H7 (cell line): ENCODE data around the gene NODAL. TPM values are rescaled to one million over a fixed set of nuclear protein-coding genes. Genes with fewer than 3 reads are reported as not detected.

ENCODE experiments used
- DNase-seq: peaks from one replicate; pipeline ENCODE4 v3.0.0; 2012
- H3K27me3 ChIP-seq: 2 replicates; pipeline ENCODE4 v1.6.0; 2011; ENCODE audit warnings: mild to moderate bottlenecking, low read length; ENCODE audit not compliant: control insufficient read depth, insufficient read depth
- H3K36me3 ChIP-seq: replicated peaks from 2 replicates; pipeline ENCODE4 v1.5.1; 2011; ENCODE audit warnings: low read length; ENCODE audit not compliant: control insufficient read depth, insufficient read depth
- H3K4me3 ChIP-seq: 2 replicates; pipeline ENCODE4 v1.5.1; 2011; ENCODE audit warnings: low read depth, mild to moderate bottlenecking, control low read depth, low read length, moderate library complexity; ENCODE audit not compliant: insufficient read depth
- total RNA-seq: library from RNA; depleted of rRNA; stranded (reverse); fragments of >200 nt; shearing (Covaris generic); gene quantifications from 2 replicates; pipeline ENCODE4 v1.2.3, GENCODE V29; 2014

Gene NODAL
- total RNA-seq, 1 experiment from 2014 or later = 252 TPM

DNA sequence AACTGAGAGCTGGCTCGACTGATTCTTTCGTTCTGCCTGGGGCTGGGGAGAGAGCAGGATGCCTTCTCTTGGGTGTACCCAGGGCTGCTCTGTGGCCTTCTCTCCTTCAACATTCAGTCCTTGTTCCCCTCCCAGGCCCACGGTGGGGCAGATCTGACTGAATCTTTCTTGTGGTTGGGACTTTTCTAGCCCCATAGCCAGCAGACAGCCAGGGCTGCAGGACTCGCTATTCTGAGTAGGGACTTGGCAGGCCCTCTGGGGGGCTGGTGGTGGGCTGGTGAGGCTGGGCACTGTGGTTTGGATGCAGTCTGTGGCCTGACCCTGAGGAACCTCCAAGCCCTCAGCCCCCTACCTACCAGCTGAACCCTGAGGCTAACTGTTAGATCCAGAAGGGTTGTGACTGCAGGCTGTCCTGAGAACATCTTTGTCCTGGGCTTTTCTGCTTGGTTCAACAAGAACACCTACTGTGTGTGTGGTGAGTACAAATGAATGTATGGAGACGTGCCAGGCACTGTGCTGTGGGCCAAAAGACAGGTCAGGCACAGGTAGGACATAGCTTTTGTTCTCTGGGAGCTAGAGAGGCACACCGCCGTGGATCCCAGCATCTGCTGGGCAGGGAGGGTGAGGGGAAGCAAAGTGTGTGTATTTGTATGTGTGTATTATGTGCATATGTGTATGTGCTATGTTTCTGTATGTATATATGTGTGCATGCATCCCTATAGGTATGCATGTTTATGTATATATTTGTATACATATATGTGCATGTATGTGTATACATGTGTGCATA is 35.0 kb upstream of the NODAL start:
- DNase-seq = no peak
- H3K36me3 ChIP-seq = no peaks in the 10 kb centered on the region
- no peaks in the 10 kb centered on the region for H3K27me3 ChIP-seq
- H3K4me3 ChIP-seq = no peak overlapping the region

DNA sequence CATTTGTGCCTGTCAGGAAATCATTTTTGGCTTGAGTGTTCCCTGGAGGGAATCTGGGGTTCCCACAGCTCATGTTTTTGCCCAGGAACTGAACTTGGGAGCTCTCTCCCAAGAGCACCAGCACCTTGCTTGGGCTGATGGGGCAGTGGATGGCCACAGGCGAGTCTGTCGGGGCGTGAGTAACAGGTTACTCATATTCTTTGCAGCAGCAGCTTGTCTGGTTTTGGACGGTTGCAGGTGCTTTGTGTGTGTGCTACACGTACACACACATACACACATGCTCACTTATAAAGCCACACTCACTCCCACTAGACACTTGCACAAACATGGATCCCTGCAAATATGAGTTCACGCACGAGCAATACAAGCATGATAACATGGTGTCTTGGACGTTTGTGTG is 34.2 kb upstream of the NODAL start:
- DNase-seq = no peak
- H3K36me3 ChIP-seq = no peaks in the 10 kb centered on the region
- H3K4me3 ChIP-seq = no peak overlapping the region
- H3K27me3 ChIP-seq = no peaks in the 10 kb centered on the region

DNA sequence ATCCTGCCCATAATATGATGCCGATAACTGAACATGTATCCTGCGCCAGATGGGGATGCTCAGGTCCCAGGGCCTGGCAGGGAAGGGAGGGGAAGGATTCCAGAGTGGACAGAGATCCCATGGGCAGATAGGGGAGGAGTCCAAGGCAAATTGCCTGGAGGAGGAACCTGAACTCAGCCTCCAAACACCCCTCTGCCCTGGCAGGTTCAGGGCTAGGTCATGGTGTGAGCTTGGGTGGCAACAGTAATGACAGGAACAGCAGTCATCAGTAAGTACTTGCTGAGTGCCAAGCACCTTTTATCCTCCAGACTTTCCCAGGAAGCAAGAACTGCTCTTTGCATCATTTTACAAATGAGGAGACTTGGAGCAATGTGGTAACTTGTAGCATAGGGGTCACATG is 33.3 kb upstream of the NODAL start:
- no peaks in the 10 kb centered on the region for H3K27me3 ChIP-seq
- H3K4me3 ChIP-seq = no peak overlapping the region
- peak; percentile 21 for DNase-seq
- H3K36me3 ChIP-seq = no peaks in the 10 kb centered on the region

DNA sequence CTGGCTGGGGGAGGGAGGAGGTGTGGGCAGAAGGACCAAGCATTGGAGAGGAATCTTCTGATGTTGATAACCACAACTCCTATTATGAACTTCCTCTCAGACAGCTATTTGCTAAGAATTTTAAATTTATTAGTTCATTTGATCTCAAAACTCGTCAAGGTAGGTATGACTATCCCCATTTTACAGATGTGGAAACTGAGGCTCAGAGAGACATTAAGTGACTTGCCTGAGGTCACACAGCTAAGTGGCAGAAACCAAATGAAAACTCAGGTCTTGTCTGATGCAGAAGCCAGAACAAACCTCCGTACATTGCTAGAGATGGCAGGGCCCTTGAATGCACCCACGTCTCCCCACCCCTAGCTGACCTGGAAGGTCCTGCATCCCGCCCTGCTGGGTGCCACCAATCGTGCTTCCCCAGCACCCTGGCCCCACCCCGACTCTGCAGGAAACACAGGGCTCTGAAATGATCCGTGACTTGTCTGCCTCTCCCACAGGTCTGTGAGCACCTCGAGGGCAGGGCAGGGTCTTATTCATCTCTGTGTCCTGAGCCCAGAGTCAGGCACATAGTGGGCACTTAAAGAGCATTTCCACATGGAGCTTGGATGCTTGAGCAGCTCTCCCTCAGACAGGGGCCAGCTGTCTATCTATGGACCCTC is 31.4 kb upstream of the NODAL start:
- Histone ChIP-seq H3K27me3 (no peaks in the 10 kb centered on the region), H3K36me3 (no peaks in the 10 kb centered on the region), H3K4me3 (no peak overlapping the region)
- DNase-seq = no peak

DNA sequence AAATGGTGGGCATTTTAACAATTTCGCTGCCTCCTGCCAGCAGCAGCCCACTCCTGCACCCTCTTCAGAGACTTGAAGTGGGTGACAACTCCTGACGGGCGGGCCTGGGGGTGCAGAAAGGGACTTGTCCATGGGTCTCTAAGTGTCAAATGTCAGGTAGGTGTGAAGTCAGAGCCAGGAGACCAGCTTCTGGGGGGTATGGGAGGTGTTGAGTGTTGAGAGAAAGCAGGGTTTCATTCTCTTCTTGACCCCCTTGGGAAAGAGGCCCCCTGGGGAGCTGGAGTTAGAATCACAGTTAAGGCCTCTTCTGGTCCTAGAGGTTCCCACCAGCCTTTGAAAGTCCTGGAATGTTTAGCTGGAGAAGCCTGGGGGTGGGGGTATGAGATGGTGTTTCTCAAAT is 25.5 kb upstream of the NODAL start:
- peak; percentile 49 for DNase-seq
- H3K27me3 ChIP-seq = no peaks in the 10 kb centered on the region
- H3K4me3 ChIP-seq = no peak overlapping the region
- no peaks in the 10 kb centered on the region for H3K36me3 ChIP-seq

DNA sequence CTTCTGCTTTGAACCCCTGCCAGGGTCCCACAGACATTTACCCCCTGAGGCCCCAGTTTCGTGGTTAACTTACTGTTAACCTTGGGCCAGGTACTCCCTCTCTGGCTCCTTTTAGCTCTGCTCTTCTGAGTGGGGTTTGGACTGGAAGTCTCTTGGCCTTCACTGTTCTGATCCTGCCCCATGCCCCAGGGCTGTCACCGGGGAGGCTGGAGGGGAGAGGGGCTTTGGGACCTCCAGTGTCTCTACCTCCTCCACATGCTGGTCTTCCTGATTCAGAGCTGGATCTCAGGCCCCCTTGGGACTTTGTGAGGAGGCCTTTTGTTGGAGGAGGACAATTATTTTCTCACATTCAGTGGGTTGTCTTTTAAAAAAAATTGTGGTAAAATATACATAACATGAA is 24.4 kb upstream of the NODAL start:
- H3K4me3 ChIP-seq = no peak overlapping the region
- DNase-seq = no peak

DNA sequence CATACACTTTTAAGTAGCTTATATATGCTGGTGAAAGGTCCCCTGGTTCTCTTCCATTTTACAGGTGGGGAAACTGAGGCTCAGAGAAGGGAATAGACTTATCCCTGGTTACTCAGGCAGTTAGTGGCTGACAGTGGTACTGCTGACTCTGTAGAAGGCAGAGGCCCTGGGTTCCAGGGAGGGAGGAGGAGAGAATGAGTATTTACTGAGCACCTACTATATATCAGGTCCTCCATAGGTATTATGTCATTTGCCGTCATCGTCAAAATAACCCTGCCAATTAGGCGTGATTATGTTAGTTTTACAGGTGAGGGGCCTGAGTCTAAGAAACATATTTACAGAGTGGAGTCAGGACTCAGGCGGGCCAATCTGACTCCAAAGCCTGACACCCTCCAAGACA is 23.8 kb upstream of the NODAL start:
- DNase-seq = no peak
- Histone ChIP-seq H3K27me3 (no peaks in the 10 kb centered on the region; the same call in 1 of the 2 replicates), H3K4me3 (no peak overlapping the region)

More for the DNA sequence above, 24.4 kb upstream of the NODAL start:
- no peaks in the 10 kb centered on the region for H3K36me3 ChIP-seq
- no peaks in the 10 kb centered on the region for H3K27me3 ChIP-seq

DNA sequence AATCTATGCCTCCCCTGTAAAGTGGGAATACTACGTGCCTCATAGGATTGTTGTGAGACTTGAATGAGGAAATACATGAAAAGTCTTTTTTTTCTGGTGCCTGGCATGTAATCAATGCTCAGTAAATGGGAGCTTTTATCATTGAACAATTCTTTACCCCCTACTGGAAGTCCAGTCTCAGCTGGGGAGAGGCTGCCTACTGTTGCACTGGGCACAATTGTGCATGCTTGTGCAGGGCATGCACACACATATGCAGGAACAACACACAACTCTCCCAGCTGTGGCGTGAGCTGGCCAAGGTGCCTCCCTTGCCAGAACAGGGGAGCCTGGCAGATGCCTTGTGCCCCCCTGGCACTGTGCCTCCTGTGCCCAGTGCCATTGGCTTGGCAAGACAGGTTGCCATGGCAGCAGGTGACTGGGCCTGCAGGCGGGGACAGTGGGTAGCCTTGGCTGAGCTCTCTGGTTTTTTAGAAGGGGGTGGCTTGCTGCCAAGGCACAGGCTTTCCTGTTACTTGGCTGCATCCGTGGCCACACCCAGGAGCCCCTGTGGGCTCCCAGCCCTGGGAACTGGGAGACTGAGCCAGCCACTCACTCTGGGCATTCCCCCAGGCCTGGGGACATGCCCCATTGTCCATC is 21.0 kb upstream of the NODAL start:
- H3K4me3 ChIP-seq = no peak overlapping the region
- DNase-seq = no peak
- H3K36me3 ChIP-seq = no peaks in the 10 kb centered on the region
- peaks cover 13% of the 10 kb centered on the region; the same call in 1 of the 2 replicates for H3K27me3 ChIP-seq

More for the DNA sequence above, 23.8 kb upstream of the NODAL start:
- no peaks in the 10 kb centered on the region for H3K36me3 ChIP-seq

DNA sequence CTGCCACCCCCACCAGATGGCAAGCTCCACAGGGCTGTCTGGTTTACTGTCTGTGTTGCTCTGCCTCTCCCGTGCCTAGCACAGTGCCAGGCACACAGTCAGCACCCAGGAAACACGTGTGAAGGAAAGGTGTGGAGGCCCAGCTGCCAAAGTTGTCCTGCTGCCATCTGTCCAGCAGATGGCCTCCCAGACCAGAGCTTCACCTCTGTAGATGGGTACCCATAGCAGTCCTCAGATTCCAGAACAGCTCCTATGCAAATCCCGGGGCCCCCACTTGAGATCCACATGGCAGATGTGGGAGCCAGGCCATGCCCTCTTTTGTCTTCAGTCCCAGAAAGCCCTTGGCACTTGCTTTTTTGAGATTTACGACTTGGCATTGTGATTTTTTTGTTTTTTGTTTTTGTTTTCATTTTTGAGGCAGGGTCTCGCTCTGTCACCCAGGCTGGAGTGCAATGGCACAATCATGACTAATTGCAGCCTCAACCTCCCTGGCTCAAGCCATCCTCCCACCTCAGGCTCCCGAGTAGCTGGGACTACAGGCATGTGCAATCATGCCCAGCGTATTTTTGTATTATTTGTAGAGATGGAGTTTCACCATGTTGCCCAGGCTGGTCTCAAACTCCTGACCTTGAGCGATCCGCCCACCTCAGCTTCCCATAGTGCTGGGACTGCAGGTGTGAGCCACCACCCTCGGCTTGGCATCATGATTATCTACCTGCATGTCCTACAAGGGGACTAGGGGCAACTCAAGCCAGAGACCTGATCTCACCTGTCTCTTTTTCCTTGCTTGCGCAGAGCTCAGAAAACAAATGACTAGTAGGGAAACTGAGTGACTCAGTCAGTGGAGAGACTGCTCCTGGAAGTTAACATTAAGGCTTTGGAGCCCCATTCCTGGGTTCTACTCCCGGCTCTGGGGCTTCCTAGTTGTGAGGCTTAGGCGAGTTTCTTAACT is 20.2 kb upstream of the NODAL start:
- H3K27me3 ChIP-seq = peaks cover 15% of the 10 kb centered on the region; the same call in 1 of the 2 replicates
- no peaks in the 10 kb centered on the region for H3K36me3 ChIP-seq
- no peak overlapping the region for H3K4me3 ChIP-seq
- peak; percentile 91 for DNase-seq

DNA sequence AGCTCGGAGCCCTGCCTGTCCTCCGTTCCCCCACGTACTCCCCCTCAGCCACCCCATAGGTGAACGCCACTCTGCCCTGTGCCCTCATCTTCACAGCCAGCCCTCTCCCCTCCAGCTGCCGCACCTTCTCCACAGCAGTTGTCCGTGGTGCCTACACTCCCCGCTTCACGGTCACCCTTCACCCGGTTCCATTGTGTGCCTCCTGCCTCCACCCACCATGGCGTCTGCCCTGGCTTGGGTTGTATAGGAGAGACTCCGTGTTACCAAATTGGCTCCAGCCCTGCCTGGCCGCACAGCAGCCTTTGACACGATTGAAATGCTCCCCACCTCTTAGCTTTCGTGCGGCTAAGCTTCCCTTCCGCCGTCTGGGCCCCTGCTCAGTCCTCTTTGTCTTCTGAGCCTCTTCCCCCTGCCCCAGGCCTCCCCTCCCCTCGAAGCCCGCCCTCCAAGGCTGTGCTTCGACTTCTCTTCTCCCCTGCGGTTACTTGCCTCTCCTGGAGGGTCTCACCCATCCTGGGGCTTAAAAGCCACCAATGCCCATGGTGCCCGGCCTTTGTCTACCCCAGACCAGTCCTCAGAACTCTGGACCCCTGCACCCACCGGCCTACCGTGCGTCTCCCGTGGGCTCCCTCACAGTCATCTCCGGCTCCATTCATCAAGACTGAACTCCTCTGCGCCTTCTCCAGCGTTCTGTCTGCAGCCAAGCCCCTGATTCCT is 18.5 kb upstream of the NODAL start:
- Histone ChIP-seq H3K36me3 (no peaks in the 10 kb centered on the region), H3K27me3 (peaks cover 16% of the 10 kb centered on the region; the same call in 1 of the 2 replicates), H3K4me3 (peak overlapping the region; percentile 20)
- DNase-seq = peak; percentile 78

DNA sequence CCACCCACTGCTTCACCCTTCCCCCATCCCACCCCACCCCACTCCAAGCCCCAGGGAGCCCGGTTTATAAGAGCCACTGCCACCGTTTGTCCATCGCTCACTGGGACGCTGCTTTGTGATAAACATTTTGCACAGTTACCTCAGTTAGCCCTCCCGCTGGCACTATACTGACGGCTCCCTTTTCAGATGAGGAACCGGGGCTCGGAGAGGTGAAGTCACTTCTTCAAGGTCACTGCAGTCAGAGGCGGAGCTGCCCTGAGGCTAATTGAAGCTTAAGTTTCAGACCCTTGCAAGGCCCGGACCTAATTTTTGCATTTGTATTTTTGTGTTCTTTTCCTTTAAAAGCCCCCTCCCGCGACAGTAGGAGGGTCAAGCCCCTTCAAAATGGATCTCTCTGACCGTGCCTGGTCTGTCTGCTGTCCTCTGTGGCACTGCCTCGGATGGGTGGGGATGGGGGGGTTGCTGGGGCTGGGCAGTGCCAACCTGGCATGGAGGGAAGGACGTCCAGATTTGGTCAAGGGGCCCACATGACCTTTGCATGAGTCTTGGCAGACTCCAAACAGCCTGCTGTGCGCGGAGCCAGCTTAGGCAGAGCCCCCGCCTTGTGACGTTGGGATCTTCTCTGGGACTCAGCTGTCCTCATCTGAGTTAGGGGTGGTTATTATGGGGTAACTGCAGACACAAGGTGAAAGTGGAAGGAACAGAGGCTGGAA is 17.7 kb upstream of the NODAL start:
- H3K36me3 ChIP-seq = no peaks in the 10 kb centered on the region
- peak overlapping the region; percentile 55 for H3K4me3 ChIP-seq
- DNase-seq = peak; percentile 69
- peaks cover 16% of the 10 kb centered on the region; the same call in 1 of the 2 replicates for H3K27me3 ChIP-seq

DNA sequence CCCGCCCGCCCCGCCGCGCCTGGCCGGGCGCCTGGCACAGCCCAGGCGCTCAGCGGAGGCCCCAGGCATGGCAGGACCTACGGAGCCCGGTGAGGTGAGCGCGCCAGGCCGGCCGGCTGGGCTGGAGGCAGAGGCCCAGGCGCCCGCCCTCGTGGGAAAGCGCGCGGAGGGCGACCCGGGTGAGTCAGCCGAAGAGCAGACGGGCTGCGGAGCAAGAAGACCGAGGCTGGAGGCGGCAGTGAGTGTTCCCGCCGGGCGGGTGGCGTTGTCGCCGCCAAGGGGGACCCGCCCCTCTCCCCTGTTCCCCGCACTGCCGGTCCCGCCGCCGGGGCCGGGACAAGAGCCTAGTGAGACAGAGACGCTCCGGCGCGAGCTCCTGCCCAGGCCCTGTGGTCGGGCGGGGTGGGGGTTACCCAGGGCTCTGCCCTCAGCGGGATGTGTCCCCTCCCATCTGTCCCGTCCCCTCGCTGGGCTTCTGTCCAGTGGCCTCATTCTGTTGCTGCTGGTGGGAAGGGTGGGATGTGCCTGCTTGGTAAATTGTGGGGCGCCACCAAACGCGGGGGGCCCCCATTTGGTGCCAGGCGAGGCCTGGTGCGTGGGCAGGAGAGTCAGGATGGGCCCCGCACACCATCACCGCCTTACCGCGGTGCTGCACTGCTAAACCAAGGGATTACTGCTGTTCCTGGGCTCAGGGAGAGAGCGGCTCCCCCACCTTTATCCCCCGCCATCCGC is 17.0 kb upstream of the NODAL start:
- H3K27me3 ChIP-seq = peaks cover 16% of the 10 kb centered on the region; the same call in 1 of the 2 replicates
- peak overlapping the region; percentile 55 for H3K4me3 ChIP-seq
- DNase-seq = peak; percentile 85
- no peaks in the 10 kb centered on the region for H3K36me3 ChIP-seq
